B cell (primary cell): ENCODE results near the gene AIG1.

ENCODE experiments used
- CTCF ChIP-seq: fragments of 200-600 bp; IDR thresholded peaks from one replicate; pipeline ENCODE4 v1.8.0; 2022; ENCODE audit warnings: antibody characterized with exemption, mild to moderate bottlenecking
- EZH2 ChIP-seq: IDR thresholded peaks from 2 replicates; pipeline ENCODE4 v1.6.1; 2012; ENCODE audit warnings: borderline replicate concordance, low read depth, mild to moderate bottlenecking, moderate library complexity, low read length; ENCODE audit not compliant: insufficient read depth, poor library complexity, severe bottlenecking

GRCh38 chr6:143331362-143331761 is 270.7 kb downstream of the AIG1 start:
- TF ChIP-seq CTCF (no peak), EZH2 (no peak)
